GM12891 (cell line): ENCODE results near the gene GPR37.

Experiments
- POLR2A ChIP-seq: IDR thresholded peaks from 2 replicates; pipeline ENCODE4 v1.6.1; 2011; ENCODE audit warnings: low read depth, low read length, control low read depth
- POLR2AphosphoS5 ChIP-seq: IDR thresholded peaks from 2 replicates; pipeline ENCODE4 v1.6.1; 2011; ENCODE audit warnings: low read depth, low read length, control low read depth
- TAF1 ChIP-seq: IDR thresholded peaks from 2 replicates; pipeline ENCODE4 v1.6.1; 2011; ENCODE audit warnings: low read depth, low read length, control low read depth

- TF ChIP-seq TAF1 (no peak), POLR2A (no peak), POLR2AphosphoS5 (no peak)
These were observed 48.7 kb downstream of the GPR37 start for GRCh38 chr7:124716894-124717293.
